Measurements from ENCODE around the gene CRYBG3. TPM values are rescaled to one million over a fixed set of nuclear protein-coding genes. Genes with fewer than 3 reads are reported as not detected.

CRYBG3 gene
- total RNA-seq, 1 experiment from 2014 or later, result 7.6 TPM

- DNase-seq (ENCODE audit: extremely low read depth, low read depth), result no peak
These were observed 147.7 kb downstream of the CRYBG3 start for GRCh38 chr3:97969541-97969940.

- DNase-seq (ENCODE audit: extremely low read depth, low read depth), result no peak
These were observed 148.3 kb downstream of the CRYBG3 start for GRCh38 chr3:97970156-97970555.

GRCh38 chr3:97970956-97971620 lies 149.3 kb downstream of the CRYBG3 start:
- no peak for DNase-seq (ENCODE audit: extremely low read depth, low read depth)

- peak; percentile 30 for DNase-seq (ENCODE audit: extremely low read depth, low read depth)
These were observed 150.1 kb downstream of the CRYBG3 start, which contains the start of gene RIOX2 for GRCh38 chr3:97971679-97972567. Gene RIOX2, minus strand, starts transcription at chr3:97972431. Its CDS starts 4,838 bp downstream, at chr3:97967593.

GRCh38 chr3:97972976-97973375 lies 151.2 kb downstream of the CRYBG3 start:
- no peak for DNase-seq (ENCODE audit: extremely low read depth, low read depth)

GRCh38 chr3:97974996-97975395 lies 153.2 kb downstream of the CRYBG3 start:
- no peak for DNase-seq (ENCODE audit: extremely low read depth, low read depth)

GRCh38 chr3:97975466-97975865 lies 153.7 kb downstream of the CRYBG3 start:
- no peak for DNase-seq (ENCODE audit: extremely low read depth, low read depth)

GRCh38 chr3:97979610-97980009 lies 157.8 kb downstream of the CRYBG3 start:
- DNase-seq (ENCODE audit: extremely low read depth, low read depth), result no peak

GRCh38 chr3:97981886-97982285 lies 160.1 kb downstream of the CRYBG3 start:
- DNase-seq (ENCODE audit: extremely low read depth, low read depth), result no peak

GRCh38 chr3:97983933-97984491 lies 162.2 kb downstream of the CRYBG3 start:
- no peak for DNase-seq (ENCODE audit: extremely low read depth, low read depth)

- DNase-seq (ENCODE audit: extremely low read depth, low read depth), result no peak
These were observed 165.5 kb downstream of the CRYBG3 start for GRCh38 chr3:97987306-97987705.

- no peak for DNase-seq (ENCODE audit: extremely low read depth, low read depth)
These were observed 167.2 kb downstream of the CRYBG3 start for GRCh38 chr3:97988784-97989568.

- DNase-seq (ENCODE audit: extremely low read depth, low read depth), result no peak
These were observed 168.9 kb downstream of the CRYBG3 start for GRCh38 chr3:97990624-97991292.

GRCh38 chr3:97991293-97991682 lies 169.5 kb downstream of the CRYBG3 start:
- DNase-seq (ENCODE audit: extremely low read depth, low read depth), result no peak

- no peak for DNase-seq (ENCODE audit: extremely low read depth, low read depth)
These were observed 170.8 kb downstream of the CRYBG3 start for GRCh38 chr3:97992547-97993173.

- no peak for DNase-seq (ENCODE audit: extremely low read depth, low read depth)
These were observed 171.7 kb downstream of the CRYBG3 start for GRCh38 chr3:97993526-97993925.

GRCh38 chr3:97994328-97994945 lies 172.6 kb downstream of the CRYBG3 start:
- DNase-seq (ENCODE audit: extremely low read depth, low read depth), result no peak

Measured in NCI-H460 (cell line).